Adrenal gland (tissue), 5 donors: ENCODE measurements around the gene IFITM5.

ENCODE experiments used
- CTCF ChIP-seq, 6 experiments: fragments of 450-650 bp in 4 of 6; fragments of 200-600 bp in 2 of 6; sonication (generic) in 1 of 6; IDR thresholded peaks; 1 replicate in 5 of 6; 2 replicates in 1 of 6; pipeline versions ENCODE4 v1.5.1 to v1.8.0; 2016 to 2021; ENCODE audit warnings: antibody characterized with exemption in 6 of 6, mild to moderate bottlenecking in 2 of 6, moderate library complexity in 1 of 6
- POLR2A ChIP-seq, 2 donors: fragments of 450-650 bp; IDR thresholded peaks; one replicate each; pipeline ENCODE4 v1.6.1; 2017; ENCODE audit warnings: antibody characterized with exemption in 2 of 2, mild to moderate bottlenecking in 2 of 2, moderate library complexity in 1 of 2
- donor health status: DM: no; HTN: no; CAD: no.

GRCh38 chr11:340539-341512 lies 41.5 kb upstream of the IFITM5 start:
- no peak for TF ChIP-seq CTCF (IDR thresholded peaks at IDR 0.05)
- no peak for TF ChIP-seq POLR2A (IDR thresholded peaks at IDR 0.05)
